NT2/D1 (cell line): Measurements from ENCODE around the gene NOX3.

Experiments used
- SUZ12 ChIP-seq: IDR thresholded peaks from 2 replicates; pipeline ENCODE4 v1.6.1; 2011; ENCODE audit not compliant: insufficient read length, insufficient read depth; ENCODE audit errors: extremely low read depth
- YY1 ChIP-seq: IDR thresholded peaks from 2 replicates; pipeline ENCODE4 v1.6.1; 2011; ENCODE audit not compliant: insufficient read length, insufficient read depth
- ZNF274 ChIP-seq: IDR thresholded peaks from 2 replicates; pipeline ENCODE4 v1.6.1; 2011; ENCODE audit warnings: mild to moderate bottlenecking, low read depth, low read length

DNA sequence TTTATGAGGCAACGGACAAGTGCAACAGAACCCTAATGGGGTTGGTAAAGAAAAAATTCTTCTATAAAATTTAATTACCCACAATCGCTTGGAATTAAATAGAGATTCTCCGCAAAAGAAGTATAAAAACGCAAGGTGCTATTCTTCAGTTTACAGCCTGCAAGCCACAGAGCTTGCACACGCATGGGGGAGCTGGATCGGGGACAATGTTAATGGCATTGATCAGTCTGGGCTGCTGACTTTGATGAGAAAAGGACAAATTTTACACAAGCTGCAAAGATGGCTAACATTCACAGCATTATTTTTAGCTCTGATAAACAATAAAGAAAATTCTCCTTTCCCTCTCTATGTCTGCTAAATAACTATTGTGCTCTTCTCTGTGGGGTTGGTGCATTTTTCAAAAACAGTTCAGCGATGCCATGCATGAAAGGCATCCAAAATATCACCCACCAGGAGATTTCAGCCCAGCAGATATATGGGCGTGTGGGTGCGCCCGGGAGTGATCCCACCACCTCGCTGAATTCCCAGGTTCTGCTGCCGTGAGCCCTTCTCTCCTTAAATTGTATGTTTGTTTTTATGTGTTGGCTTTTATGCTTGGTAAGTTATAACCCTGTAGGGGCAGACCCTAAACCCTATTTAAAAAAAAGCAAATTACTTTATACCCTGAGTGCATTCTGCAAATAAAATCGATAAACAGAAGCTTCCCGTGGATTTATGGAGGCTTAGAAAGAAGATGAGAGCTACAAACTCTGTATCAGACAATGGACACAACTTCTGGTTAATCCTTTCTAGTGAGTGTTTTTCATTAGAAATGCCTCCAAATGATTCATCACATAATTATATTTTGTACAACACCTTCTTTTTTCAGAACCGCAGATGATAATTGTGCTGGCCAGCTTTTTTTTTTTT lies 55.6 kb downstream of the NOX3 start:
- TF ChIP-seq ZNF274 (no peak), YY1 (no peak), SUZ12 (no peak)
